Left renal pelvis (tissue), 4 donors: Measurements from ENCODE around the gene TEX30. TPM values are rescaled to one million over a fixed set of nuclear protein-coding genes. Genes with fewer than 3 reads are reported as not detected.

Experiments
- DNase-seq, 4 donors: peaks; one replicate each; pipeline ENCODE4 v3.0.0-alpha.2; 2013; ENCODE audit warnings: low read depth in 4 of 4, low spot score in 3 of 4
- polyA plus RNA-seq, 4 donors: library from polyadenylated mRNA; unstranded; fragments of 120-200 nt; gene quantifications; one replicate each; pipeline ENCODE4 v1.2.1, GENCODE V29; 2013; ENCODE audit not compliant: insufficient read length in 4 of 4

TEX30 gene
- polyA plus RNA-seq, 4 donors = 21.5 to 34.8 (median 32.3) TPM

GRCh38 chr13:102721800-102722231, 51.8 kb downstream of the TEX30 start:
- no peak for DNase-seq

- DNase-seq = no peak
These were observed 54.8 kb downstream of the TEX30 start for GRCh38 chr13:102718746-102719145.

Other genes with a start within 250 kb of the TEX30 start
- 10 to 100 TPM; 50.1 to 67.4 (median 63.4) TPM for gene TPP2, start 176.8 kb downstream of the TEX30 start, polyA plus RNA-seq
- gene METTL21C, start 78.7 kb downstream of the TEX30 start, polyA plus RNA-seq = 1 to 10 TPM in 1 of 4 donors, under 1 TPM in 2, not detected in 1; 0.50 to 1.1 (median 0.85) TPM
- 10 to 100 TPM; 46.7 to 70.0 (median 57.1) TPM for gene POGLUT2, start 25.2 kb upstream of the TEX30 start, polyA plus RNA-seq
- 10 to 100 TPM; 40.5 to 69.1 (median 50.2) TPM for gene BIVM, start 25.3 kb upstream of the TEX30 start, polyA plus RNA-seq
- gene ERCC5, start 72.2 kb upstream of the TEX30 start, polyA plus RNA-seq = 10 to 100 TPM; 52.2 to 87.4 (median 83.4) TPM